Naive thymus-derived CD8-positive, alpha-beta T cell (primary cell): Measurements from ENCODE around the gene SIRT5. TPM values are rescaled to one million over a fixed set of nuclear protein-coding genes. Genes with fewer than 3 reads are reported as not detected.

Source experiments
- ATAC-seq, 2 donors: fragments of 150-1000 bp; cut with Tn5 transposase in 1 of 2; sonication (Bioruptor Pico), chemical (Tn5 transposase) in 1 of 2; 1 replicate in 1 of 2; 2 replicates in 1 of 2; pipeline ENCODE4 v1.10.0; 2021; ENCODE audit warnings: mild to moderate bottlenecking in 2 of 2, moderate library complexity in 2 of 2
- POLR2A ChIA-PET: fragments of 350-600 bp; sonication (Branson Sonifier 250); formaldehyde crosslinking; loops from one replicate; lab custom pipeline; 2021; ENCODE audit warnings: antibody characterized with exemption; lab: Charles Lee
- DNase-seq, 10 donors: peaks; one replicate each; pipeline versions ENCODE4 v3.0.0 to v3.0.0-alpha.2; 2020 to 2022
- H3K27ac Mint-ChIP-seq, 10 donors: one replicate each; pipeline ENCODE4 v1.8.0; 2020 to 2022; ENCODE audit warnings: mild to moderate bottlenecking in 10 of 10, mixed read lengths in 10 of 10, moderate library complexity in 4 of 10, inconsistent platforms in 1 of 10
- H3K27me3 Mint-ChIP-seq, 5 donors: one replicate each; pipeline ENCODE4 v1.8.0; 2021 to 2022; ENCODE audit warnings: mixed read lengths in 5 of 5
- H3K36me3 Mint-ChIP-seq, 3 donors: one replicate each; pipeline ENCODE4 v1.8.0; 2020 to 2022; ENCODE audit warnings: mixed read lengths in 3 of 3, mild to moderate bottlenecking in 2 of 3, inconsistent platforms in 1 of 3
- H3K4me1 Mint-ChIP-seq, 4 donors: one replicate each; pipeline ENCODE4 v1.8.0; 2021 to 2022; ENCODE audit warnings: mixed read lengths in 4 of 4
- H3K4me3 Mint-ChIP-seq, 10 donors: one replicate each; pipeline ENCODE4 v1.8.0; 2020 to 2022; ENCODE audit warnings: mild to moderate bottlenecking in 10 of 10, mixed read lengths in 10 of 10, moderate library complexity in 6 of 10, inconsistent platforms in 1 of 10
- H3K9me3 Mint-ChIP-seq, 9 donors: one replicate each; pipeline ENCODE4 v1.8.0; 2020 to 2022; ENCODE audit warnings: mixed read lengths in 9 of 9, mild to moderate bottlenecking in 3 of 9, inconsistent platforms in 1 of 9, moderate library complexity in 1 of 9
- polyA plus RNA-seq, 3 donors: library from polyadenylated mRNA; unstranded; fragments of 300-500 nt; fragmentation: Illumina TruSeq; gene quantifications; one replicate each; pipeline ENCODE4 v1.2.3, GENCODE V29; 2021
- total RNA-seq, 8 experiments: library from RNA in 2 of 8; stranded (reverse) in 2 of 8; gene quantifications; one replicate each; pipeline ENCODE4 v1.2.3 and lab custom pipeline; 2021 to 2026

Gene SIRT5
- total RNA-seq: 10 to 100 TPM; 23.0 to 24.4 TPM
- polyA plus RNA-seq: 10 to 100 TPM in 1 of 3 donors, 1 to 10 TPM in 2; 8.7 to 13.0 (median 9.8) TPM
- 15.5 to 35.7 (median 27.2) reads per million in 6 experiments for total RNA-seq (lab: John Stamatoyannopoulos, UW)

DNA sequence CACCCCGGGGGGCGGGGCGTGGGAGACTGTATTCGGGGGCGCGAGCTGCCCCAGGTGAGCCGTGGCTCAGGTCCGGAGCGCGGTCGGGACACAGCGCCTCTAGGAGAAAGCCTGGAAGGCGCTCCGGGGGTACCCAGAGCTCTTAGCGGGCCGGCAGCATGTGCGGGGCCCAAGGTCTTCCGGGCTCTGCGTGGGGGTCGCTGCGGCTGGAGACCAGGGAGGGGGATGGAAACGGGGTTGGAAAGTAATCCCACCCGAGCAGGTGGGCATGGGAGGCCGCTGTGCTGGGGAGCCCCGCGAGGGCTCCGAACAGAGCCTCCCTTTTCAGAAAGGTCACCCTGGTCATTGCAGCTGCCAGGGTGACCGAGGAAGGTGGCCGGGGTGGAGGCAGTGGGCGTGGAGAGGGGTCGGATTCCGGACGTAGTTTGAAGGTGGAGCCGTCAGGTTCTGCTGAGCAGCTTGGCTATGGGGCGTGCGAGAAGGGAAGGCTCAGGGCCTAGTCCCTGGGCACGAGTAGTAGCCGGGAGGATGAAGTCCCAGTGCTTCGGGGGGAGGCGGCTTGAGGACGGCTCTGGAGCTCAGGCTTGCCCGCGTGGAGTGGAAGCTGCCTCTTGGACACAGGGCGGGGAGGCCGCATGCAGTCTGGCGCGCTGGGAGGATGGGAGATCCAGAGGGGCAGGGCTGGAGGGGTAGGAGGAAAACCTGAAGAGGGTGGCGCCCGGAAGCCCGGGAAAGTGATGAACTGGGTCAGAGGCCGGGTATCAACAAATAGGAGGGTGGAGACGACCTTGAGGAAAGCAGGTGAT, at the start of gene SIRT5:
Gene SIRT5 (plus strand): TSS at position 31 of the 806 bp plus-strand sequence. CDS start 9,510 bp downstream, outside the sequence.
- Mint-ChIP-seq H3K4me1 (peaks cover 15 to 30% (median 26%) of the 10 kb centered on the region in 4 donors), H3K36me3 (peaks cover 0 to 8% (median 3%) of the 10 kb centered on the region in 3 donors), H3K27me3 (no peaks in the 10 kb centered on the region), H3K4me3 (peak within 1 kb of the TSS; percentile 90 to 99 (median 97)), H3K9me3 (peaks cover 0 to 4% (median 0%) of the 10 kb centered on the region in 9 donors), H3K27ac (peak within 1 kb of the TSS; percentile 93 to 99 (median 96))
- POLR2A ChIA-PET: interaction anchor here (0.6 to 5.5 kb wide), 23 partner anchors 10 to 246 kb away, joined by 3 to 91 read pairs (median 3); partner anchors contain the start of genes MCUR1, NOL7, RANBP9 and TBC1D7
- DNase-seq (peak; percentile 51 to 82 (median 70)), ATAC-seq (peak; percentile 66 to 68)

DNA sequence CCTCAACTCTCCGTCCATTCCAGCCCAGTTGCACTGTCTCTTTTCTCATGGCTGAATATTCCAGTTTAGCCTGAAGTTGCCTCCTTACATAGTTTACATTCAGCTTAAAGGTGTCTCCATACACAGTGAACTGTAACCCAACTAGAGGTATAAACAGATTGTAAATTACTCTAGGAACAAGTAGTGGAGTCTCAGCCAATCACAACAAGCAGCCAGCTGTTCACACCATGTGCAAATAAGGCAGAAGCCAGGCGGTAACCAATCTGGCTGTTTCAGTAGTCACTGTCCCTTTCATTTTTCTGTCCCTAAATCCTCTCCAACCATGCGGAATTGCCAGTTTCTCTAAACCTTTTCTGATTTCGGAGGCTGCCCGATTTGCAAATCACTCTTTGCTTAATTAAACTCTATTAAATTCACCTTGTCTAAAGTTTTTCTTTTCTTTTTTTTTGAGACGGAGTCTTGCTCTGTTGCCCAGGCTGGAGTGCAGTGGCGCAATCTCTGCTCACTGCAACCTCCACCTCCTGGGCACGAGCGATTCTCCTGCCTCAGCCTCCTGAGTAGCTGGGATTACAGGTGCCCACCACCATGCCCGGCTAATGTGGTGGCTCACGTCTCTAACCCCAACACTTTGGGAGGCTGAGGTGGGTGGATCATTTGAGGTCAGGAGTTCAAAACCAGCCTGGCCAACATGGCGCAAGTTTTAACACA, 49.4 kb upstream of the SIRT5 start:
- ATAC-seq: no peak

DNA sequence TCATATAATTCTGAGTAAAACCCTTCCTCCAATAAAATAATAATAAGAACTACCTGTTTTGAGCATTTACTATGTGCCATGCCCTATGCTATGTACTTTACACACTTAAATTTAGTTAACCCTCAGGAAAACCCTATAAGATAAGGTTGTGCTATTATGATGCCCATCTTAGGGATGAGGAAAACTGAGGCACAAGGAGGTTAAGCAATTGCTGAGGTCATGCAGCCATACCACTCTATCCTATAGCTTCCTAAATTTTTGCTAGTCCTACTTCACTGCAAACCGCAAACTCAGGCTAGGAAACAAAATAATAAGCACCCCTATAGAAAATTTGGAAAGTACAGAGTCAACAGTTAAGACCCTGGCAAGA, 48.1 kb upstream of the SIRT5 start:
- POLR2A ChIA-PET: interaction anchor here (0.7 to 2.0 kb wide), 4 partner anchors 25 to 176 kb away, joined by 3 to 17 read pairs (median 6); partner anchors contain the start of genes GFOD1 and NOL7
- DNase-seq: peak in 1 of 10 donors; percentile 2
- ATAC-seq: no peak
- Mint-ChIP-seq H3K4me3 (peak overlapping the region in 8 of 10 donors; percentile 9 to 75 (median 56)), H3K9me3 (no peaks in the 10 kb centered on the region), H3K27ac (peak overlapping the region in 8 of 10 donors; percentile 0 to 94 (median 82)), H3K4me1 (peaks cover 5 to 41% (median 25%) of the 10 kb centered on the region in 4 donors), H3K27me3 (no peaks in the 10 kb centered on the region), H3K36me3 (no peaks in the 10 kb centered on the region)

More for the DNA sequence above, 49.4 kb upstream of the SIRT5 start:
- DNase-seq: no peak
- H3K9me3 Mint-ChIP-seq: no peaks in the 10 kb centered on the region
- H3K4me1 Mint-ChIP-seq: peaks cover 5 to 41% (median 25%) of the 10 kb centered on the region in 4 donors
- H3K27ac Mint-ChIP-seq: peak overlapping the region in 5 of 10 donors; percentile 15 to 89 (median 77)
- H3K27me3 Mint-ChIP-seq: no peaks in the 10 kb centered on the region
- POLR2A ChIA-PET: no interaction called here
- no peaks in the 10 kb centered on the region for H3K36me3 Mint-ChIP-seq
- H3K4me3 Mint-ChIP-seq: no peak overlapping the region

DNA sequence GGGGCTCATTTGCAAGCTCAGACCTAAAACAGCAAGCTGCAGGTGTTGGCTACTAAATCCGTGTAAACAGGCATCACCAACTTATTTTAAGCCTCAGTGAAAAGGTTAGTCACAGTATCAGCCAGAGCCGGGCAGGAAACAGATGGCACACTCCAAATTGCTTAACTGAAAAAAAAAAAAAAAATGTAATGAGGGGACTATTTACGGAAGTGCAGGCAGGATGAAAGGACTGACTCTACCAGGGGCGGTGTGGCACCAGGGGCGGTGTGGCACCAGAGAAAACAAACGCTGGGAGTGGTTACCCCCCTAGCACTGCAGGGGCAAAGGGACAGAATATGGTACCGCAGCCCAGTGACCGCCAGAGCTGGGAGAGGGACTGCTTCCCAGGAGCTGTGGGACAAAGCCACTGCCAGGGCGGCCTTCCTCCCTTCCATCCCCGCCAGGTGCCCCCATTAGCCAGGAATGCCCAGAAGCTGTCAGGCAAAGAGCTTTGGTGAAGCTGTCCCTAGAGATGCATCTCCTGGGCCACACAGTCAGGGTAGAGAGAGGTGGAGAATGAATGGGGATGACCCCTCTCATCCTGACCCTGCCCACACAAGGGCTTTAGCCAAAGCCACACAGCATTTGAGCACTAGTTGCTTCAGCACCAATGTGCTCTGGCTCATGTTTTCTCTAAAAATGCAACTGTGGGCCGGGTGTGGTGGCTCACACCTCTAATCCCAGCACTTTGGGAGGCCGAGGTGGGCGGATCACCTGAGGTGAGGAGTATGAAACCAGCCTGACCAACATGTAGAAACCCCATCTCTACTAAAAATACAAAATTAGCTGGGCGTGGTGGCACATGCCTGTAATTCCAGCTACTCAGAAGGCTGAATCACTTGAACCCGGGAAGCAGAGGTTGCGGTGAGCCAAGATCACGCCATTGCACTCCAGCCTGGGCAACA, 47.4 kb upstream of the SIRT5 start:
- Mint-ChIP-seq H3K4me3 (peak overlapping the region; percentile 3 to 75 (median 56)), H3K27ac (peak overlapping the region; percentile 0 to 94 (median 79)), H3K4me1 (peaks cover 5 to 41% (median 25%) of the 10 kb centered on the region in 4 donors), H3K27me3 (no peaks in the 10 kb centered on the region), H3K36me3 (no peaks in the 10 kb centered on the region), H3K9me3 (no peaks in the 10 kb centered on the region)
- ATAC-seq (peak; percentile 97 to 99), DNase-seq (peak; percentile 29 to 85 (median 56))
- POLR2A ChIA-PET: interaction anchor here (0.7 to 2.0 kb wide), 5 partner anchors 24 to 177 kb away, joined by 3 to 17 read pairs (median 5); partner anchors contain the start of genes GFOD1, NOL7 and SIRT5

DNA sequence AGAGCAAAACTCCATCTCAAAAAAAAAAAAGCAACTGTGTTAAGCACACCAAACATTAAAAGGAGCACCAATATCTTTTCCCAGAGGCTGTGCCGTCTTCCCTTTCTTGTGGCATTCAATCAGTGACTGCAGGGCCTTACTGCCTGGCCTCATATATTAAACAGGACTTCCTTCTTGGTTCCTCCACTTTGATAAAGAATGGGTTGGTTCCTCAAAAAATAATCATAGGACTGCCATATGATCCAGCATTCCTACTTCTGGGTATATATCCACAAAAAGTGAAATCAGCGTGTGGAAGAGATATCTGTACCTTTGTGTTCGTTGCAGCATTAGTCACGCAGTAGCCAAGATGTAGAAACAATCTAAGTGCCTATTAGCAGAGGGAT, 46.7 kb upstream of the SIRT5 start:
- no peaks in the 10 kb centered on the region for H3K27me3 Mint-ChIP-seq
- no peaks in the 10 kb centered on the region for H3K9me3 Mint-ChIP-seq
- POLR2A ChIA-PET: interaction anchor here (1.0 to 2.0 kb wide), 3 partner anchors 41 to 88 kb away, joined by 5 to 17 read pairs (median 10); partner anchors contain the start of genes GFOD1, NOL7 and SIRT5
- peak overlapping the region in 6 of 10 donors; percentile 39 to 89 (median 78) for H3K27ac Mint-ChIP-seq
- ATAC-seq: no peak
- DNase-seq: no peak
- H3K4me3 Mint-ChIP-seq: no peak overlapping the region
- no peaks in the 10 kb centered on the region for H3K36me3 Mint-ChIP-seq
- H3K4me1 Mint-ChIP-seq: peaks cover 5 to 40% (median 25%) of the 10 kb centered on the region in 4 donors

DNA sequence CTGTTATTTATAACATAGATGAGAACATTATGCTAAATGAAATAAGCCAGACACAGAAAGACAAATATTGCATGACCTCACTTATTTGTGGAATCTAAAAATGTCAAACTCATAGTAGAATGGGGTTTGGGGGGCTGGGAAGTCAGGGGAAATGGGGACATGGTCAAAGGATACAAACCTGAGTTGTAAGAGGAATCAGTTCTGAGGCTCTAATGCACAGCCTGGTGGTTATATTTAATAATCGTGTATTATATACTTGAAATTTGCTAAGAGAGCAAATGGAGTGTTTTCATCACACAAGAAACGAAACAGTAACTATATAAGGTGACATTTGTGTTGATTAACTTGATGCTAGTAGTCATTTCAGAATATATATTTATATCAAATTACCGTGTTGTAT, 46.2 kb upstream of the SIRT5 start:
- ATAC-seq: no peak
- H3K9me3 Mint-ChIP-seq: no peaks in the 10 kb centered on the region

DNA sequence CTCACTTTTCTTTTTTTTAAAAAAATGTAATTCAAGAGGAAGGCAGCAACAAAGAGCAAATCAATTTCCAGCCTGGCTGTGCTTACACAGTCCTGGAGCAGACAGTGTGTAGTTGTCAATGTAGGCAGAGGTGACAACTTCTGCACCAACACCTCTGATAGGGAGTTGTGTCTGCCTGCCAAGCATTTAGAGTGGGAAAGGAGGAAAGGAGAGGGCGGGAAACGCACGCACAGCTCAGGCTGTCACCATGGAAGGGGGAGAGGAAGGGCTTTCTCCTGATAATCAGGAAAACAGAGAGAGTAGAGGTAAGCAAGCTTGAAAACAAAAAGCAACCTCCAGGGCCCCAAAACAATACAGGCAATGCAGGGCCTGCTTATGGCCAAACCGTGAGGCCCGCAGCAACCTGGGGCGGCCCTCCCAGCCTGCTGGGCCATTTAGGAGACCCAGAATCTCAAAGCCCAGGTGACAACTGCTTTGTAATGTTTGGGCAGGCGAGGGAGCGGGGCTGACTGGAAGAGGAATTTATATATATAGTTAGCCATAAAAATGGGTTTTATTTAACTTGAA, 45.5 kb upstream of the SIRT5 start:
- POLR2A ChIA-PET: no interaction called here
- Mint-ChIP-seq H3K4me3 (no peak overlapping the region), H3K27ac (peak overlapping the region in 7 of 10 donors; percentile 12 to 89 (median 43))

More for the DNA sequence above, 46.2 kb upstream of the SIRT5 start:
- POLR2A ChIA-PET: no interaction called here
- Mint-ChIP-seq H3K27ac (peak overlapping the region in 5 of 10 donors; percentile 26 to 89 (median 41)), H3K27me3 (no peaks in the 10 kb centered on the region), H3K36me3 (no peaks in the 10 kb centered on the region), H3K4me1 (peaks cover 5 to 38% (median 25%) of the 10 kb centered on the region in 4 donors), H3K4me3 (no peak overlapping the region)
- no peak for DNase-seq

DNA sequence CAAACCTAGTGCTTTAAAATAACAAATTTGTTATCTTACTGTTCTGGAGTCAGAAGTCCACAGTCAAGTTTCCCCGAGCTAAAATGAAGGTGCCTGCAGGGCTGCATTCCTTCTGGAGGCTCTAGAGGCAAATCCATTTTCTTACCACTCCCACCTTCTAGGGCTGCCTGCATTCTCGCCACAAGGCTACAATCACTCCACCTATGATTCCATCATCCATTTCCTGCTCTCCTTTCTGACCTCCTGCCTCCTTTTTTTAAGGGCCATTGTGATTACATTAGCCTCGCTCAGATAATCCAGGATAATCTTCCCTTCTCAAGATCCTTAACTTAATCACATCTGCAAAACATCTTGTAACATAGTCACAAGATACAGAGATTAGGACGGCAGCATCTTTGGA, 42.4 kb upstream of the SIRT5 start:
- H3K36me3 Mint-ChIP-seq: no peaks in the 10 kb centered on the region
- H3K27me3 Mint-ChIP-seq: no peaks in the 10 kb centered on the region
- H3K9me3 Mint-ChIP-seq: no peaks in the 10 kb centered on the region
- DNase-seq: no peak
- no peak for ATAC-seq
- H3K27ac Mint-ChIP-seq: no peak overlapping the region
- POLR2A ChIA-PET: no interaction called here
- H3K4me3 Mint-ChIP-seq: no peak overlapping the region
- peaks cover 0 to 9% (median 7%) of the 10 kb centered on the region in 4 donors for H3K4me1 Mint-ChIP-seq

More for the DNA sequence above, 45.5 kb upstream of the SIRT5 start:
- peaks cover 5 to 35% (median 25%) of the 10 kb centered on the region in 4 donors for H3K4me1 Mint-ChIP-seq
- no peak for DNase-seq
- no peaks in the 10 kb centered on the region for H3K27me3 Mint-ChIP-seq
- H3K36me3 Mint-ChIP-seq: no peaks in the 10 kb centered on the region
- ATAC-seq: no peak
- H3K9me3 Mint-ChIP-seq: no peaks in the 10 kb centered on the region

DNA sequence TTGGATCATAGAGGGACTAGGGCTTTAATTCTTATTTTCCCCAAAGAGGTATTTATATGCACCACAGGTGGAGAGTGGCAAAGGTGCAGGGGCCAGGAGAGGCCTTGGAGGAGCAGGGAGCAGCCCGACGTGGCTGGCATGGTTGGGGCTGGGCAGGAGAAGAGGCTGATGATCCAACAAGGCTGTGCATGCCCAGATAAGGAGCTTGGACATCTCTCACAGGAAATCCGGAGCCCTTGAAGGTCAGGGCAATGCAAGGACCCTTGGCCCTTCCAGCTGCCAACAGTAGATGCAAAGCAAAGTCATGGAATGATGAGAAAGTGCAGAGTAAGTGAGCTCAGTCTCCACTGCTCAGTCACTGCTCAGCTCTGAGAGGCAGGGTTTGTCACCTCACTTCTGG, 39.9 kb upstream of the SIRT5 start:
- no peaks in the 10 kb centered on the region for H3K27me3 Mint-ChIP-seq
- peaks cover 0 to 1% (median 0%) of the 10 kb centered on the region in 4 donors for H3K4me1 Mint-ChIP-seq
- H3K4me3 Mint-ChIP-seq: no peak overlapping the region
- POLR2A ChIA-PET: interaction anchor here (1.0 kb wide), 1 partner anchor 47 kb away, joined by 3 read pairs; no protein-coding TSS in a partner anchor
- ATAC-seq (no peak), DNase-seq (no peak)
- no peaks in the 10 kb centered on the region for H3K36me3 Mint-ChIP-seq
- H3K27ac Mint-ChIP-seq: no peak overlapping the region
- H3K9me3 Mint-ChIP-seq: no peaks in the 10 kb centered on the region

DNA sequence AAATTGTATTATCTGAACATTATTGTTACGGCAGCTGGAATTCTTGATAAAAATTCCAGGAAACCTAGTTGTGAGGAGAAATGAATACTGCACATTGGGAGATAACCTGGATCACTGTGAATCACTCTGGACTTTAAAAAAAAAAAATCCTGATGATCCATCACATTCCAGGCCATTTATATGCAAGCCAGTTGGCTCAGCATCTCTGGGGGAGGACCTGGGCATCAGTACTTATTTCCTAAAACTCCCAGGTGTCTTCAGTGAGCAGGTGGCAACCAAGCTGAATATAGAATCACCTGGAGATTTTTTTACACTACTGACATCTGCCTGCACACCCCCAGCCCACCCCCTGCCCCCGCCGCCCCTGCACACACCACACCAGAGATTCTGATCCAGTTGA, 39.1 kb upstream of the SIRT5 start:
- Mint-ChIP-seq H3K4me3 (no peak overlapping the region), H3K4me1 (peaks cover 0 to 3% (median 0%) of the 10 kb centered on the region in 4 donors), H3K27me3 (no peaks in the 10 kb centered on the region), H3K36me3 (no peaks in the 10 kb centered on the region), H3K27ac (no peak overlapping the region), H3K9me3 (no peaks in the 10 kb centered on the region)
- DNase-seq (no peak), ATAC-seq (no peak)
- POLR2A ChIA-PET: interaction anchor here (1.0 kb wide), 1 partner anchor 48 kb away, joined by 3 read pairs; no protein-coding TSS in a partner anchor

DNA sequence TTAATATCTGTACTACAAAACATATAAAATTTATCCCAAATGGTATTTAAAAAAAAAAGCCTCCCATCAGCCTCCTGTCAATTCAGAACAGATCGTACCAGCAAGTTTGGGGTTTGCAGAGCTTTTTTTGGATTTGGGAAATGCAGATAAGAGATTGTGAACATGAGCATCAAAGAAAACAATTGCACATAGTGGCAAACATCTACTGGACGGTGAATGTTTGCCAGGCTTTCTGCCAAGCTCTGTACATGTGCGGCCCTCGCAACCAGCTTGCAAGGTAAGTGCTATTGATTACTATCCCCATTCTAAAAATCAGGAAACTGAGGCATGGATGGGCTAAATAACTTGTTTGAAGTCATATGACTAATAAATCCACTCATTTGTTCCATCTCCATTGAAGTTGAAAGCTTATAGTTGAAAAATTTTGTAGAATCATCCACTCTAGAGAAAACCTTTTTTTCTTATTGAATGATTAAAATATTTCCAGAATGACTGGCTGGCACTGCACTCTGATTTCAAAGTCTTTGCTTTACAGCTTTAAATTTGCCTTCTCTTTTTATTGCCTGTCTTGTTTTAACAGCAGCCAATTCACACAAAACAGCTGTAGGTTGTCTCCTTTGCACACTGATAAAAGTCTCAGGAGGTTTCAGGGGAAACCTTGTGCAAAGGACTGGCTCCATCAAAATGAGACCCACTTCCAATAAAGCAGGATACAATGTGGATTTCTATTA, 37.4 kb upstream of the SIRT5 start:
- POLR2A ChIA-PET: no interaction called here
- Mint-ChIP-seq H3K36me3 (no peaks in the 10 kb centered on the region), H3K4me1 (peaks cover 0 to 3% (median 0%) of the 10 kb centered on the region in 4 donors), H3K27me3 (no peaks in the 10 kb centered on the region), H3K9me3 (no peaks in the 10 kb centered on the region), H3K27ac (no peak overlapping the region), H3K4me3 (no peak overlapping the region)
- ATAC-seq (no peak), DNase-seq (no peak)
